Ishikawa (cell line): ENCODE measurements around the gene CERK.

ENCODE experiments used
- CEBPB ChIP-seq: IDR thresholded peaks from 2 replicates; pipeline ENCODE4 v1.6.1; 2012
- CREB1 ChIP-seq: IDR thresholded peaks from 2 replicates; pipeline ENCODE4 v1.6.1; 2012; ENCODE audit warnings: low read depth
- FOXM1 ChIP-seq: IDR thresholded peaks from 2 replicates; pipeline ENCODE4 v1.6.1; 2012; ENCODE audit warnings: low read depth, borderline replicate concordance
- NFIC ChIP-seq: IDR thresholded peaks from 2 replicates; pipeline ENCODE4 v1.6.1; 2012
- TAF1 ChIP-seq: IDR thresholded peaks from 2 replicates; pipeline ENCODE4 v1.6.1; 2012; ENCODE audit warnings: low read depth, mild to moderate bottlenecking
- TCF12 ChIP-seq: IDR thresholded peaks from 2 replicates; pipeline ENCODE4 v1.6.1; 2012; ENCODE audit warnings: low read depth
- TEAD4 ChIP-seq: IDR thresholded peaks from 2 replicates; pipeline ENCODE4 v1.6.1; 2012
- USF1 ChIP-seq: IDR thresholded peaks from 2 replicates; pipeline ENCODE4 v1.6.1; 2012
- YY1 ChIP-seq: IDR thresholded peaks from 2 replicates; pipeline ENCODE4 v1.6.1; 2012; ENCODE audit warnings: low read depth

DNA sequence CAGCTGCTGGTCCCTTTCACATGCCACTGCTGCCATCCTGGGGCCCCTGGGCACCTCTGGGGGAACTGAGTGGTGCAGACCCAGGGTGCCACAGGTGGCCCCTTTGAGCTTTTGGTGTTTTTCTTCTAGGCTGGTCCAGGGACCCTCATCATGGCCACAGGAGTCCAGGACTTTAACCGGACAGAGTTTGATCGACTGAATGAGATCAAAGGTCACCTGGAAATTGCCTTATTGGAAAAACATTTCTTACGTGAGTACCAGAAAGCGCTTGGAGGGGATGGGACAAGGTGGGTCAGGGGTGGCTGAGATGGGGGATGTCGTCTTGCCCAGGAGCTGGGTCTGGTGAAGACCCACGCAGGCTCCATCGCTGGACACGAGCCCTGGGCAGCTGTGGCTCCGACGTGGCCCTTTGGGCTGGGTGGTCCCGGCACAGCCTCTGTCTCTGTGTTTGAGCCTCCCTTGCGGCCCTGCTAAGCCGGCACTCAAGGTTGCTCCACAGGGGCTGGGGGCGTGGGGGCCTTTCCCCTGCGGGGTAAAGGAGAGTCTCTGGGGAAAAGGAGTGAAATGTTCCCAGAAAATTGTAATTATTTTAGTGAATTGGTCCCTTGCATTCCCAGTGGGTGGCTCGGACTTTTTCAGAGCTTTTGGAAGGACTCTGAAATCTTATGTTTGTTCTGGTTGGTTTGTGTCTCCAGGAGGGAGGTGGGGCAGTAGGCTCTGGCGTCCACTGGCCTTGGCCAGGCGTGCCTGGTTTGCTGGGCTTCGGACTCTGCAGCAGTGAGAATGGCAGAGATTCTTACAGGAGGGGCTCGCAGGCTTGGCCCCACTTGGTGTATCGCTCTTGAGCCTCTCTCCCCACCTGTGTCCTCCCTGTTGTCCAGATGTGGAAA lies 100.1 kb downstream of the CERK start:
- TF ChIP-seq CEBPB = no peak
- TF ChIP-seq NFIC = no peak
- no peak for TF ChIP-seq FOXM1
- no peak for TF ChIP-seq TEAD4
- TF ChIP-seq TAF1 = no peak
- TF ChIP-seq TCF12 = no peak
- no peak for TF ChIP-seq USF1
- no peak for TF ChIP-seq YY1
- no peak for TF ChIP-seq CREB1
